Caco-2 (cell line): ENCODE measurements around the gene HOXD12. TPM values are rescaled to one million over a fixed set of nuclear protein-coding genes. Genes with fewer than 3 reads are reported as not detected.
A peak's percentile ranks its signal among the peaks of the same experiment; 100 is the strongest.

Experiments used
- BruUV-seq: library from RNA; stranded (reverse); fragments of 400-500 nt; replicated peaks from 2 replicates; lab custom pipeline; 2021; lab: Mats Ljungman, UMichigan
- CTCF ChIA-PET: fragments of 300-600 bp; sonication (Branson Sonifier 250); formaldehyde crosslinking; loops from one replicate; lab custom pipeline; 2022; ENCODE audit warnings: antibody characterized with exemption; lab: Charles Lee
- POLR2A ChIA-PET: fragments of 300-600 bp; sonication (Branson Sonifier 250); formaldehyde crosslinking; loops from one replicate; lab custom pipeline; 2022; ENCODE audit warnings: antibody characterized with exemption; lab: Charles Lee
- DNase-seq, 2 experiments: peaks; one replicate each; pipeline versions ENCODE4 v3.0.0 to v3.0.0-alpha.2; 2020 to 2022
- H3K27me3 ChIP-seq: replicated peaks from 2 replicates; pipeline ENCODE4 v1.6.0; 2011; ENCODE audit warnings: low read length; ENCODE audit not compliant: control insufficient read depth, insufficient read depth
- H3K36me3 ChIP-seq: 2 replicates; pipeline ENCODE4 v1.5.1; 2011; ENCODE audit warnings: low read length; ENCODE audit not compliant: control insufficient read depth, insufficient read depth
- H3K4me1 ChIP-seq: fragments of 250-450 bp; sonication (Bioruptor Pico); 2 replicates; pipeline ENCODE4 v1.5.1; 2020; ENCODE audit warnings: mild to moderate bottlenecking
- H3K4me3 ChIP-seq: 2 replicates; pipeline ENCODE4 v1.5.1; 2011; ENCODE audit warnings: low read depth, mild to moderate bottlenecking, control low read depth, low read length
- H3K9me3 ChIP-seq: fragments of 250-450 bp; sonication (Bioruptor Pico); 2 replicates; pipeline ENCODE4 v1.5.1; 2020; ENCODE audit warnings: mild to moderate bottlenecking, moderate library complexity
- H3K27ac Mint-ChIP-seq: one replicate; pipeline ENCODE4 v1.8.0; 2022; ENCODE audit warnings: mixed read lengths; ENCODE audit not compliant: unreplicated experiment
- H3K27me3 Mint-ChIP-seq: one replicate; pipeline ENCODE4 v1.8.0; 2022; ENCODE audit warnings: mixed read lengths; ENCODE audit not compliant: insufficient read depth, unreplicated experiment
- H3K36me3 Mint-ChIP-seq: one replicate; pipeline ENCODE4 v1.8.0; 2022; ENCODE audit warnings: mild to moderate bottlenecking, mixed read lengths; ENCODE audit not compliant: insufficient read depth, unreplicated experiment
- H3K4me1 Mint-ChIP-seq: one replicate; pipeline ENCODE4 v1.8.0; 2022; ENCODE audit warnings: low read depth, mixed read lengths; ENCODE audit not compliant: unreplicated experiment
- H3K4me3 Mint-ChIP-seq: one replicate; pipeline ENCODE4 v1.8.0; 2022; ENCODE audit warnings: mild to moderate bottlenecking, moderate library complexity, mixed read lengths; ENCODE audit not compliant: unreplicated experiment
- H3K9me3 Mint-ChIP-seq: one replicate; pipeline ENCODE4 v1.8.0; 2022; ENCODE audit warnings: mixed read lengths; ENCODE audit not compliant: unreplicated experiment
- intact Hi-C: fragments of 100-400 bp; cut with micrococcal nuclease; formaldehyde crosslinking; loops from one replicate; pipeline ENCODE4 v1.10.0; 2022; ENCODE audit not compliant: unreplicated experiment
- total RNA-seq: library from RNA; stranded (reverse); gene quantifications from 2 replicates; pipeline ENCODE4 v1.2.3, GENCODE V29; 2022
- TF ChIP-seq, protein P1 (sequence below), 2 experiments: fragments of 200-600 bp in 1 of 2; IDR thresholded peaks; 1 replicate in 1 of 2; 2 replicates in 1 of 2; pipeline versions ENCODE4 v1.5.1 to v1.8.0; 2011 to 2022; ENCODE audit warnings: antibody characterized with exemption in 1 of 2, control low read depth in 1 of 2, inconsistent platforms in 1 of 2, low read depth in 1 of 2, low read length in 1 of 2, mild to moderate bottlenecking in 1 of 2, moderate library complexity in 1 of 2; ENCODE audit not compliant: insufficient read depth in 1 of 2, severe bottlenecking in 1 of 2, unreplicated experiment in 1 of 2

Gene HOXD12
- total RNA-seq, 1 experiment from 2014 or later = not detected

GRCh38 chr2:176106581-176107539, 7.3 kb downstream of the HOXD12 start, which contains the start of gene HOXD11:
Gene HOXD11, plus strand, starts transcription at chr2:176107280. Its CDS starts 76 bp downstream, at chr2:176107356.
- Mint-ChIP-seq H3K27me3 (peaks cover 56% of the 10 kb centered on the region), H3K9me3 (no peaks in the 10 kb centered on the region), H3K4me3 (peak within 1 kb of the TSS; percentile 64), H3K4me1 (peaks cover 15% of the 10 kb centered on the region), H3K36me3 (no peaks in the 10 kb centered on the region), H3K27ac (no peak within 1 kb of the TSS)
- H3K4me1 ChIP-seq = peaks cover 15% of the 10 kb centered on the region
- H3K4me3 ChIP-seq = no peak within 1 kb of the TSS
- intact Hi-C loops = no loop called here
- DNase-seq = no peak
- TF ChIP-seq, protein P1, sequence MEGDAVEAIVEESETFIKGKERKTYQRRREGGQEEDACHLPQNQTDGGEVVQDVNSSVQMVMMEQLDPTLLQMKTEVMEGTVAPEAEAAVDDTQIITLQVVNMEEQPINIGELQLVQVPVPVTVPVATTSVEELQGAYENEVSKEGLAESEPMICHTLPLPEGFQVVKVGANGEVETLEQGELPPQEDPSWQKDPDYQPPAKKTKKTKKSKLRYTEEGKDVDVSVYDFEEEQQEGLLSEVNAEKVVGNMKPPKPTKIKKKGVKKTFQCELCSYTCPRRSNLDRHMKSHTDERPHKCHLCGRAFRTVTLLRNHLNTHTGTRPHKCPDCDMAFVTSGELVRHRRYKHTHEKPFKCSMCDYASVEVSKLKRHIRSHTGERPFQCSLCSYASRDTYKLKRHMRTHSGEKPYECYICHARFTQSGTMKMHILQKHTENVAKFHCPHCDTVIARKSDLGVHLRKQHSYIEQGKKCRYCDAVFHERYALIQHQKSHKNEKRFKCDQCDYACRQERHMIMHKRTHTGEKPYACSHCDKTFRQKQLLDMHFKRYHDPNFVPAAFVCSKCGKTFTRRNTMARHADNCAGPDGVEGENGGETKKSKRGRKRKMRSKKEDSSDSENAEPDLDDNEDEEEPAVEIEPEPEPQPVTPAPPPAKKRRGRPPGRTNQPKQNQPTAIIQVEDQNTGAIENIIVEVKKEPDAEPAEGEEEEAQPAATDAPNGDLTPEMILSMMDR (IDR thresholded peaks at IDR 0.05; ENCODE audit: insufficient read depth in 1 of 2, low read depth in 1 of 2, low read length in 1 of 2, severe bottlenecking in 1 of 2, unreplicated experiment in 1 of 2) = no peak
- H3K27me3 ChIP-seq = peaks cover 9% of the 10 kb centered on the region
- CTCF ChIA-PET = interaction anchor here (0.6 to 0.7 kb wide), 3 partner anchors 21 to 1757 kb away, joined by 3 to 4 read pairs (median 4); no protein-coding TSS in a partner anchor
- no peaks in the 10 kb centered on the region for H3K9me3 ChIP-seq
- no TSS peak for BruUV-seq
- H3K36me3 ChIP-seq = no peaks in the 10 kb centered on the region
- POLR2A ChIA-PET = no interaction called here

GRCh38 chr2:176107731-176108181, 8.2 kb downstream of the HOXD12 start:
- Mint-ChIP-seq H3K4me3 (peak overlapping the region; percentile 64), H3K9me3 (no peaks in the 10 kb centered on the region), H3K27ac (no peak overlapping the region), H3K36me3 (no peaks in the 10 kb centered on the region), H3K4me1 (peaks cover 15% of the 10 kb centered on the region), H3K27me3 (peaks cover 56% of the 10 kb centered on the region)
- Histone ChIP-seq H3K4me1 (peaks cover 15% of the 10 kb centered on the region), H3K4me3 (no peak overlapping the region), H3K9me3 (no peaks in the 10 kb centered on the region), H3K36me3 (no peaks in the 10 kb centered on the region), H3K27me3 (peaks cover 12% of the 10 kb centered on the region)
- ChIA-PET CTCF (interaction anchor here (0.6 to 0.7 kb wide), 2 partner anchors 20 to 546 kb away, joined by 4 to 5 read pairs; no protein-coding TSS in a partner anchor), POLR2A (no interaction called here)
- no TSS peak for BruUV-seq
- TF ChIP-seq, protein P1 (IDR thresholded peaks at IDR 0.05; ENCODE audit: insufficient read depth in 1 of 2, low read depth in 1 of 2, low read length in 1 of 2, severe bottlenecking in 1 of 2, unreplicated experiment in 1 of 2) = no peak
- DNase-seq = no peak
- intact Hi-C loops = no loop called here

GRCh38 chr2:176109192-176109901, 9.8 kb downstream of the HOXD12 start:
- Histone ChIP-seq H3K36me3 (no peaks in the 10 kb centered on the region), H3K4me3 (no peak overlapping the region), H3K27me3 (peaks cover 14% of the 10 kb centered on the region), H3K9me3 (no peaks in the 10 kb centered on the region), H3K4me1 (peaks cover 12% of the 10 kb centered on the region)
- ChIA-PET POLR2A (no interaction called here), CTCF (interaction anchor here (2.2 kb wide), 1 partner anchor 346 kb away, joined by 6 read pairs; no protein-coding TSS in a partner anchor)
- no peak for DNase-seq
- no peak overlapping the region for H3K4me3 Mint-ChIP-seq
- H3K9me3 Mint-ChIP-seq = no peaks in the 10 kb centered on the region
- no peaks in the 10 kb centered on the region for H3K36me3 Mint-ChIP-seq
- H3K27ac Mint-ChIP-seq = no peak overlapping the region
- TF ChIP-seq, protein P1 (IDR thresholded peaks at IDR 0.05; ENCODE audit: insufficient read depth in 1 of 2, low read depth in 1 of 2, low read length in 1 of 2, severe bottlenecking in 1 of 2, unreplicated experiment in 1 of 2) = no peak
- intact Hi-C loops = no loop called here
- H3K27me3 Mint-ChIP-seq = peaks cover 57% of the 10 kb centered on the region
- peaks cover 12% of the 10 kb centered on the region for H3K4me1 Mint-ChIP-seq
- BruUV-seq = no TSS peak
